ENCODE measurements around the gene INF2. TPM values are rescaled to one million over a fixed set of nuclear protein-coding genes. Genes with fewer than 3 reads are reported as not detected.

Gene INF2
- total RNA-seq, 1 experiment from 2014 or later = 21.6 TPM

GRCh38 chr14:104695660-104696000, 6.2 kb downstream of the INF2 start:
- DNase-seq (ENCODE audit: low read depth) = no peak
- in situ Hi-C loops (cut with HindIII; ENCODE audit: low pct_unique_long_range_greater_than_20kb, low sequenced_read_pairs) = no loop called here

GRCh38 chr14:104696671-104697316, 7.4 kb downstream of the INF2 start:
- no peak for DNase-seq (ENCODE audit: low read depth)
- in situ Hi-C loops (cut with HindIII; ENCODE audit: low pct_unique_long_range_greater_than_20kb, low sequenced_read_pairs) = no loop called here

- in situ Hi-C loops (cut with HindIII; ENCODE audit: low pct_unique_long_range_greater_than_20kb, low sequenced_read_pairs) = no loop called here
- no peak for DNase-seq (ENCODE audit: low read depth)
Observed at GRCh38 chr14:104697317-104697703, 7.9 kb downstream of the INF2 start.

GRCh38 chr14:104697892-104698583, 8.6 kb downstream of the INF2 start:
- in situ Hi-C loops (cut with HindIII; ENCODE audit: low pct_unique_long_range_greater_than_20kb, low sequenced_read_pairs) = no loop called here
- no peak for DNase-seq (ENCODE audit: low read depth)

- no peak for DNase-seq (ENCODE audit: low read depth)
- in situ Hi-C loops (cut with HindIII; ENCODE audit: low pct_unique_long_range_greater_than_20kb, low sequenced_read_pairs) = no loop called here
Observed at GRCh38 chr14:104698688-104699425, 9.4 kb downstream of the INF2 start.

GRCh38 chr14:104699426-104699748, 10.0 kb downstream of the INF2 start:
- in situ Hi-C loops (cut with HindIII; ENCODE audit: low pct_unique_long_range_greater_than_20kb, low sequenced_read_pairs) = no loop called here
- DNase-seq (ENCODE audit: low read depth) = no peak

- in situ Hi-C loops (cut with HindIII; ENCODE audit: low pct_unique_long_range_greater_than_20kb, low sequenced_read_pairs) = no loop called here
- no peak for DNase-seq (ENCODE audit: low read depth)
Observed at GRCh38 chr14:104700225-104700651, 10.8 kb downstream of the INF2 start.

GRCh38 chr14:104700747-104701217, 11.4 kb downstream of the INF2 start:
- in situ Hi-C loops (cut with HindIII; ENCODE audit: low pct_unique_long_range_greater_than_20kb, low sequenced_read_pairs) = no loop called here
- no peak for DNase-seq (ENCODE audit: low read depth)

- DNase-seq (ENCODE audit: low read depth) = no peak
- in situ Hi-C loops (cut with HindIII; ENCODE audit: low pct_unique_long_range_greater_than_20kb, low sequenced_read_pairs) = no loop called here
Observed at GRCh38 chr14:104701383-104702076, 12.1 kb downstream of the INF2 start.

- in situ Hi-C loops (cut with HindIII; ENCODE audit: low pct_unique_long_range_greater_than_20kb, low sequenced_read_pairs) = no loop called here
- no peak for DNase-seq (ENCODE audit: low read depth)
Observed at GRCh38 chr14:104702106-104702505, 12.7 kb downstream of the INF2 start.

- in situ Hi-C loops (cut with HindIII; ENCODE audit: low pct_unique_long_range_greater_than_20kb, low sequenced_read_pairs) = no loop called here
Observed at GRCh38 chr14:104702673-104703072, 13.3 kb downstream of the INF2 start.

GRCh38 chr14:104703269-104703668, 13.9 kb downstream of the INF2 start:
- no peak for DNase-seq (ENCODE audit: low read depth)

More at GRCh38 chr14:104702673-104703072, 13.3 kb downstream of the INF2 start:
- no peak for DNase-seq (ENCODE audit: low read depth)

GRCh38 chr14:104704252-104704651, 14.8 kb downstream of the INF2 start:
- in situ Hi-C loops (cut with HindIII; ENCODE audit: low pct_unique_long_range_greater_than_20kb, low sequenced_read_pairs) = no loop called here
- DNase-seq (ENCODE audit: low read depth) = no peak

More at GRCh38 chr14:104703269-104703668, 13.9 kb downstream of the INF2 start:
- in situ Hi-C loops (cut with HindIII; ENCODE audit: low pct_unique_long_range_greater_than_20kb, low sequenced_read_pairs) = no loop called here

GRCh38 chr14:104705340-104706047, 16.1 kb downstream of the INF2 start:
- DNase-seq (ENCODE audit: low read depth) = no peak
- in situ Hi-C loops (cut with HindIII; ENCODE audit: low pct_unique_long_range_greater_than_20kb, low sequenced_read_pairs) = no loop called here

- DNase-seq (ENCODE audit: low read depth) = no peak
- in situ Hi-C loops (cut with HindIII; ENCODE audit: low pct_unique_long_range_greater_than_20kb, low sequenced_read_pairs) = no loop called here
Observed at GRCh38 chr14:104706733-104707607, 17.6 kb downstream of the INF2 start.

GRCh38 chr14:104707608-104708595, 18.5 kb downstream of the INF2 start:
- in situ Hi-C loops (cut with HindIII; ENCODE audit: low pct_unique_long_range_greater_than_20kb, low sequenced_read_pairs) = no loop called here

More at GRCh38 chr14:104707608-104708595, 18.5 kb downstream of the INF2 start:
- no peak for DNase-seq (ENCODE audit: low read depth)
